Immature natural killer cell (primary cell): ENCODE data around the gene TLX1. TPM values are rescaled to one million over a fixed set of nuclear protein-coding genes. Genes with fewer than 3 reads are reported as not detected.

ENCODE experiments used
- DNase-seq, 3 donors: peaks; one replicate each; pipeline ENCODE4 v3.0.0; 2022; ENCODE audit warnings: mixed read lengths in 1 of 3
- H3K27ac Mint-ChIP-seq, 6 donors: one replicate each; pipeline ENCODE4 v1.8.0; 2020; ENCODE audit warnings: mixed read lengths in 6 of 6, mild to moderate bottlenecking in 5 of 6, inconsistent platforms in 4 of 6, moderate library complexity in 3 of 6
- H3K27me3 Mint-ChIP-seq, 3 donors: one replicate each; pipeline ENCODE4 v1.8.0; 2020 to 2021; ENCODE audit warnings: low read depth in 3 of 3, mild to moderate bottlenecking in 3 of 3, mixed read lengths in 3 of 3, moderate library complexity in 3 of 3, inconsistent platforms in 1 of 3
- H3K36me3 Mint-ChIP-seq, 3 donors: one replicate each; pipeline ENCODE4 v1.8.0; 2020; ENCODE audit warnings: mixed read lengths in 3 of 3, inconsistent platforms in 2 of 3, mild to moderate bottlenecking in 2 of 3
- H3K4me1 Mint-ChIP-seq, 2 donors: one replicate each; pipeline ENCODE4 v1.8.0; 2020; ENCODE audit warnings: inconsistent platforms in 2 of 2, mild to moderate bottlenecking in 2 of 2, mixed read lengths in 2 of 2, moderate library complexity in 1 of 2
- H3K4me3 Mint-ChIP-seq, 5 donors: one replicate each; pipeline ENCODE4 v1.8.0; 2020; ENCODE audit warnings: mild to moderate bottlenecking in 5 of 5, mixed read lengths in 5 of 5, inconsistent platforms in 3 of 5, moderate library complexity in 3 of 5
- H3K9me3 Mint-ChIP-seq, 6 donors: one replicate each; pipeline ENCODE4 v1.8.0; 2020; ENCODE audit warnings: mild to moderate bottlenecking in 6 of 6, mixed read lengths in 6 of 6, inconsistent platforms in 4 of 6, moderate library complexity in 3 of 6
- polyA plus RNA-seq, 3 donors: library from polyadenylated mRNA; unstranded; fragments of 300-500 nt; fragmentation: Illumina TruSeq; gene quantifications; one replicate each; pipeline ENCODE4 v1.2.3, GENCODE V29; 2021

TLX1 gene
- polyA plus RNA-seq, 3 donors from 2014 or later = not detected

DNA sequence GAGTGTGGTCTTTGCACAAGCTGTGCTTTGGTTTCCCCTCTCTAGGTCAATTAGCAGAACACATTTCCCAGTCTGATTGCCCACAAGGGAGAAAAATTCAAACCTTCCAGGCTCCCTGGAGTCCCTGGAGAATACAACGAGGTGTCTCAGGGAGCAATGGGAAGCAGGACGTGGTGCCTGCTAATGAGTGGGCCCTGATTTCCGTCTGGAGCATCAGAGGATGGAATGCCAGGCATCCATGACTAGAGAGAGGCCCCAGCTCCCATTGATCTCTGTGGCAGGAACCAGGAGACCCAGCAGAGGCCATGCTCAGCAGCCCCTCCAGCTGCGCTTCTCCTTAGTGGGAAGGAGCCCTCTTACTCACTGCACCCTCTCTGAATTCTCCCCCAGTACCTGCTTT, 33.2 kb upstream of the TLX1 start:
- peaks cover 2 to 11% (median 10%) of the 10 kb centered on the region in 3 donors for H3K27me3 Mint-ChIP-seq
- H3K4me3 Mint-ChIP-seq = no peak overlapping the region
- no peaks in the 10 kb centered on the region for H3K9me3 Mint-ChIP-seq
- no peak for DNase-seq
- H3K27ac Mint-ChIP-seq = no peak overlapping the region
- no peaks in the 10 kb centered on the region for H3K4me1 Mint-ChIP-seq
- no peaks in the 10 kb centered on the region for H3K36me3 Mint-ChIP-seq

GRCh38 chr10:101099901-101100300, 31.2 kb upstream of the TLX1 start:
- Mint-ChIP-seq H3K27ac (no peak overlapping the region), H3K36me3 (no peaks in the 10 kb centered on the region), H3K4me3 (no peak overlapping the region), H3K27me3 (peaks cover 3 to 13% (median 9%) of the 10 kb centered on the region in 3 donors), H3K9me3 (no peaks in the 10 kb centered on the region), H3K4me1 (no peaks in the 10 kb centered on the region)
- DNase-seq = no peak

DNA sequence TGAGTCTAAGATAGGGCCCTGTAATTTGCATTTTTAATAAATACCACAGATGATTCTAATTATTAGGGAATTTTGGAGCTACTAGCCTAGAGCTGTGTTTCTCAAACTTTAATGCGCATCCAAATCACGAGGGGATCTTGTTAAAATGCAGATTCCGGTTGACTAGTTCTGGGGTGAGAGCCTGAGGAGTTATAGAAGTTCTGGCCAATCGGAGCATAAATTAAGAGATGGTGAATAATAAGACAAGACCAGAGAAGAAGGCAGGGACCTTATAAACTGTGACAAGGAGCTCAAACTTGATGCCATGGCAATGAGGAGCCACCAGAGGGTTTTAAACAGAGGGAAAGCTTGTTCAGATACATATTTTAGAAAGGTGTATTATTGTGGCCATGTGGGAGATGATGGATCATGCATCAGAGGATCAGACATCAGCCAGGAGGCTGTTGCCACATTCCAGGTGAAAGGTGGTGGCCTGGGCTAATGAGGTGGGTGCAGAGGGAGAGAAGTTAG, 29.7 kb upstream of the TLX1 start:
- Mint-ChIP-seq H3K36me3 (no peaks in the 10 kb centered on the region), H3K27me3 (peaks cover 1 to 17% (median 9%) of the 10 kb centered on the region in 3 donors), H3K4me3 (no peak overlapping the region), H3K27ac (no peak overlapping the region), H3K9me3 (no peaks in the 10 kb centered on the region), H3K4me1 (no peaks in the 10 kb centered on the region)
- no peak for DNase-seq

DNA sequence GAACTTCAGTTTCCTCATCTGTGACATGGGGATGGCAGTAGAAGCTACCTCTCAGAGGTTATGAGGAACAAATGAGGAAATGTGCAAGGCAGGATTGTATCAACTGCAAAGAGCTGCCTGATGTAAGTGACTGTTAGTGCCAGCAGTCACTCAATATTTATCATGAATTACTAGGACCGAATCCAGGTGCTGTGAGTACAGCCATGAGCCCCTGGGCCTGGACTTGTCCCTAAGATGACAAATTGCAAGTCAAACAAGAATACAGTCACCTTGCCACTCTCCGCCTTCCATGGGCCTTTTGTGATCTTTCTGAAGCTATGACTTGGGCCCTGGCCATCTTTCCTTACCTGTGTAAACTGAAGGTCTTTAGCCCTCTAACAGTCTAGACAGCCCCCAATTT, 27.7 kb upstream of the TLX1 start:
- Mint-ChIP-seq H3K27ac (no peak overlapping the region), H3K27me3 (peaks cover 6 to 21% (median 12%) of the 10 kb centered on the region in 3 donors), H3K9me3 (no peaks in the 10 kb centered on the region), H3K36me3 (no peaks in the 10 kb centered on the region), H3K4me3 (no peak overlapping the region), H3K4me1 (no peaks in the 10 kb centered on the region)
- DNase-seq = no peak

DNA sequence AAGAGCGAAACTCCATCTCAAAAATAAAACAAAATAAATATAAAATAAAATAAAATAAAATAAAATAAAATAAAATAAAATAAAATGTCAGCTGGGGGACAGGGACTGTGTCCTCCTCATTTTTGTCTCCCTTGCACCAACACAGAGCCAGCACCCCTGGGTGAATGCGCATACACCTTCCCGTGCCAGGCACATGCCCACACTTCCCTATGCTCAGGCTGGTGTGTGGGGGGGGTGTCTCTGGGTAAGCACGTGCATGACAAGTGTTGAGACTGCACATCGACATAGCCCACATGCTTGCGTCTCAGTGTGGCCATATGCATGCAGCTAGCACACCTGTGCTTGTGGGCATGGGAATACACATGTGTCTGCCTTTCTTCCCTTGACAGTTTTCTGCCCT, 24.7 kb upstream of the TLX1 start:
- Mint-ChIP-seq H3K9me3 (no peaks in the 10 kb centered on the region), H3K36me3 (no peaks in the 10 kb centered on the region), H3K4me1 (no peaks in the 10 kb centered on the region), H3K27me3 (peaks cover 6 to 20% (median 9%) of the 10 kb centered on the region in 3 donors), H3K4me3 (no peak overlapping the region), H3K27ac (no peak overlapping the region)
- DNase-seq = no peak

DNA sequence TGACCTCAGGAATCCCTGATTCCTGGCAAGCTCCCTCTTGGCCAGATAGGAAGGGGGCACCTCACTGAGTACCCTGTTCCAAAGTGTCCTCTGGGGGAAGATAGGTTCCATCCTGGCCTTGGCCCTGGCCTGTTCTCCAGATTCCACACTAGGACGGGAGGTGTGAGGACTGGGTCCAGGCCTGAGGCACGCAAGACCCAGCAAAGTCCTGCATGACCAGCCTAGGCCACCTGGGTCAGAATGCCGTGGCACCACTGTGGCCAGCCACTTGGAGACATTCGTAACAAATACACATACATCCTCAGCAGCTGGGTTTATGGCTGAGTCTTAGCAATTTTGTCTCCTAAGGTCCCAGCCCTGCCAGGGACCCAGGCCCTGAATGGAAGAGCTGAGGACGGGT, 23.3 kb upstream of the TLX1 start:
- Mint-ChIP-seq H3K27ac (no peak overlapping the region), H3K27me3 (peaks cover 5 to 17% (median 6%) of the 10 kb centered on the region in 3 donors), H3K36me3 (no peaks in the 10 kb centered on the region), H3K9me3 (no peaks in the 10 kb centered on the region), H3K4me3 (no peak overlapping the region), H3K4me1 (no peaks in the 10 kb centered on the region)
- no peak for DNase-seq

GRCh38 chr10:101110856-101111523, 20.1 kb upstream of the TLX1 start:
- DNase-seq = no peak
- Mint-ChIP-seq H3K27me3 (peaks cover 5 to 9% (median 9%) of the 10 kb centered on the region in 3 donors), H3K9me3 (peaks cover 0 to 1% (median 0%) of the 10 kb centered on the region in 6 donors), H3K36me3 (no peaks in the 10 kb centered on the region), H3K4me1 (no peaks in the 10 kb centered on the region), H3K4me3 (no peak overlapping the region), H3K27ac (no peak overlapping the region)

DNA sequence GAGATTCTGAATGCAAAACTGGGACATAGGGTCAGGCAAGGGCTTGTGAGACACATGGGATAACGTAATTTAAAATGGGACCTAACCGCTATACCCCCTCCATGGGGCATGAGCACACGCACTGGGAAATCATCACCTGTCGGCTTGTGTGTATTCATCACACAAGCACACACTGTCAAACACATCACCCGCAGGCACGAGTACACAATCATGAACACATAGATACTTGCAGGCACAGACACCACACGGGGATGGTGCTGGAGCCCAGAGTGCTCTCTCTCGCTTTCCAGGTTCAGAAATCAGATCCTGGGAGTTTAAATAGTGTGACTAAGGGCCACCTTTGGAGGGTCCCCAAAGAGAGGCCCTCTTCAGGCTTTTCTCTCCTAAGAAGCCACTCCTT, 19.6 kb upstream of the TLX1 start:
- H3K4me3 Mint-ChIP-seq = no peak overlapping the region
- no peak overlapping the region for H3K27ac Mint-ChIP-seq
- H3K36me3 Mint-ChIP-seq = no peaks in the 10 kb centered on the region
- H3K27me3 Mint-ChIP-seq = peaks cover 5 to 9% (median 9%) of the 10 kb centered on the region in 3 donors
- H3K4me1 Mint-ChIP-seq = no peaks in the 10 kb centered on the region
- DNase-seq = no peak
- H3K9me3 Mint-ChIP-seq = peaks cover 0 to 1% (median 0%) of the 10 kb centered on the region in 6 donors

DNA sequence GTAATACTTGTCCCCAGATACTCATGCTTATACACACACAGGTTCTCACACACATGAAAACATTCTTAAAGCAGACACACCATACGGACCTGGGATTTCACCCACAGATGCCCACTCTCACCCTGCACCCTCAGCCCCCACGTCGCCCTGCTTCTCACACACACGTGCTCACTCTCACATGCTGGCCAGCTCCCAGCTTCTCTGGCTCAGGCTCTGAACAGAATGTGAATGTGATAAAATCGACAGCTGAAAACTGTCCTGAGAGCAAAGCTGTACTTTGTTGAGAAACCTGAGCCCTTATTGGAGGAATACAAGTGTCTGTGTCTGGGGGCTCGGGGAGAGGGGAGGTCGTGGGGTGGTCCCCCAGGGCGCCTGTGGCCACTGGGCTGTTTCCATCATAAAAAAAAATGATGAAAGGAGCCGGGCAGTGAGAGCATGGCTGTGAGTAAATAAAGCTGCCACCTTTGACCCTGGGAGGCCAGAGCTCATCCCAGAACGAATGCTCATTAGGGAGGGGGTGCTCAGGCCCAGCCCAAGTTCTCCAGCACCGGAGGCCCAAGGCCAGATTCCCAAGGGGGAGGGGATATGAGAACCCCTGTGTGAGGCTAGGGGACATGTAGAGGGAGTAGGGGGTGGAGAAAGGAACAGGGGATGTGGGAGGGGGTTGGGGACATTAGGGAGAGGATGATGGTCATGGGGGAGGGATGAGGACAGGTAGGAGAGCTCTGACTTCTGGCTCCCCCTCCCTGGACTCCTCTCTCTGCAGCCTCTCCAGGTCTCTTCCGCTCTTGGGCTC, 18.1 kb upstream of the TLX1 start:
- Mint-ChIP-seq H3K36me3 (no peaks in the 10 kb centered on the region), H3K4me3 (no peak overlapping the region), H3K27ac (no peak overlapping the region), H3K27me3 (peaks cover 0 to 6% (median 4%) of the 10 kb centered on the region in 3 donors), H3K9me3 (peaks cover 0 to 1% (median 0%) of the 10 kb centered on the region in 6 donors), H3K4me1 (no peaks in the 10 kb centered on the region)
- no peak for DNase-seq

GRCh38 chr10:101113890-101114403, 17.2 kb upstream of the TLX1 start:
- Mint-ChIP-seq H3K9me3 (peaks cover 0 to 1% (median 0%) of the 10 kb centered on the region in 6 donors), H3K27me3 (peaks cover 0 to 9% (median 7%) of the 10 kb centered on the region in 3 donors), H3K4me3 (no peak overlapping the region), H3K27ac (no peak overlapping the region), H3K36me3 (no peaks in the 10 kb centered on the region), H3K4me1 (no peaks in the 10 kb centered on the region)
- DNase-seq = no peak

GRCh38 chr10:101114646-101115045, 16.5 kb upstream of the TLX1 start:
- Mint-ChIP-seq H3K27me3 (peaks cover 0 to 14% (median 7%) of the 10 kb centered on the region in 3 donors), H3K4me1 (no peaks in the 10 kb centered on the region), H3K36me3 (no peaks in the 10 kb centered on the region), H3K9me3 (peaks cover 0 to 1% (median 0%) of the 10 kb centered on the region in 6 donors), H3K27ac (no peak overlapping the region), H3K4me3 (no peak overlapping the region)
- DNase-seq = no peak

DNA sequence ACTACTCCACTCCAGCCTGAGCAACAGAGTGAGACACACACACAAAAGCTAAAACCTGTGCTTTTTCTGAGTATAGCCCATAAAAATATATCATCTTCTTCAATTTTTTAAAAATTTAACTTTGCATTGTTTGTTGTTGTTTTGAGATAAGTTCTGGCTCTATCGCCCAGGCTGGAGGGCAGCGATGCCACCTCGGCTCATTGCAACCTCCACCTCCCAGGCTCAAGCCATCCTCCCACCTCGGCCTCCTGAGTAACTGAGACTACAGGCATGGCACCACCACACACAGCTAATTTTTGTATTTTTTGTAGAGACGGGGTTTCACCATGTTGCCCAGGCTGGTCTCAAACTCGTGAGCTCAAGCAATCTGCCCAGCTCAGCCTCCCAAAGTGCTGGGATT, 14.3 kb upstream of the TLX1 start:
- no peak for DNase-seq
- Mint-ChIP-seq H3K9me3 (peaks cover 0 to 1% (median 0%) of the 10 kb centered on the region in 6 donors), H3K27ac (no peak overlapping the region)

GRCh38 chr10:101118031-101118430, 13.1 kb upstream of the TLX1 start:
- no peak for DNase-seq
- Mint-ChIP-seq H3K9me3 (peaks cover 0 to 3% (median 0%) of the 10 kb centered on the region in 6 donors), H3K27me3 (peaks cover 9 to 14% (median 13%) of the 10 kb centered on the region in 3 donors), H3K27ac (no peak overlapping the region), H3K36me3 (no peaks in the 10 kb centered on the region), H3K4me3 (no peak overlapping the region), H3K4me1 (peaks cover 25 to 26% of the 10 kb centered on the region in 2 donors)

More for the DNA sequence above, 14.3 kb upstream of the TLX1 start:
- no peaks in the 10 kb centered on the region for H3K36me3 Mint-ChIP-seq
- H3K4me3 Mint-ChIP-seq = no peak overlapping the region
- peaks cover 13% of the 10 kb centered on the region in 2 donors for H3K4me1 Mint-ChIP-seq
- H3K27me3 Mint-ChIP-seq = peaks cover 1 to 15% (median 8%) of the 10 kb centered on the region in 3 donors

GRCh38 chr10:101120520-101120883, 10.6 kb upstream of the TLX1 start:
- H3K4me3 Mint-ChIP-seq = peak overlapping the region; percentile 96 to 99 (median 97)
- peaks cover 11 to 16% (median 15%) of the 10 kb centered on the region in 3 donors for H3K27me3 Mint-ChIP-seq
- no peak for DNase-seq
- no peaks in the 10 kb centered on the region for H3K36me3 Mint-ChIP-seq
- peak overlapping the region in 2 of 6 donors; percentile 84 to 92 for H3K27ac Mint-ChIP-seq
- H3K4me1 Mint-ChIP-seq = peaks cover 32 to 34% of the 10 kb centered on the region in 2 donors
- peaks cover 0 to 1% (median 0%) of the 10 kb centered on the region in 6 donors for H3K9me3 Mint-ChIP-seq
